ENCODE data around the gene BTBD16.

Gene BTBD16

GRCh38 chr10:122376364-122376961, 105.4 kb downstream of the BTBD16 start:
- DNase-seq: no peak

DNA sequence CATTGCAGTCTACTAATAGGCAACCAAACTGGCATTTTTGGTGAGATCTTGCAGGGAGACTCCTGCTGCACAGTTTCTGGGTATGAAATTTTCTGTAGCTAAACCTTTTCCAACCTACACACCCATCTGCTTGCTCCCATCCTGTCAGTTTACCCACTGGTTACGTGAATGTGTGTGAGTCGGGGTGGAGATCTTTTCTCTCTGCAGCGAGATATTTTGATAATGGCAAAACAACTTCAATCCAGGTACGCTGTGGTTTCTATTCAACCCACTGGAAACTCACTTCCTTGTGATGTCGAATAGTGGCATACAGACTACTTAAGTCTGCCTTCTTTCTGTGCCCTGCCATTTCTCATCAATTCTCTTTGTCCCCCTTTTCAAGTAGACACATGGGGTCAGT, 107.9 kb downstream of the BTBD16 start:
- DNase-seq: no peak

DNA sequence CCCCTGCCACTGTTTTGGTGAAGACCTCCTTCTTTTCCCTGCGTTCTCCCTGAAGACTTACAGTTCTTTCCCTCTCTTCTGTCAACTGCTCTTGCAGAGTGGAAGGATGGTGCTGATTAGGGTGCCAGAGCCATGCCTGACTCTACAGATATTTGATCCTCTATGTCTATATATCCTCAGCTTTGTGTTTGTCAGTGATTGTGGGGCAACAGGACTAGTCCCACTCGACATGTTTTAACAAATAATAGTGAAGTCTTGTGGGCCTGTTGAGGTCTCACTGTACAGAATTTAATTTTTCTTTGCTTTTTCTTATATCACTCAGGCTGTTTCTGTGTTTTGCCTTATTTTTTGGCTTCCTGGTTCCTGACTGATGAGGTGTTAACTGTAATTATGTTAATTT, 108.4 kb downstream of the BTBD16 start:
- no peak for DNase-seq

DNA sequence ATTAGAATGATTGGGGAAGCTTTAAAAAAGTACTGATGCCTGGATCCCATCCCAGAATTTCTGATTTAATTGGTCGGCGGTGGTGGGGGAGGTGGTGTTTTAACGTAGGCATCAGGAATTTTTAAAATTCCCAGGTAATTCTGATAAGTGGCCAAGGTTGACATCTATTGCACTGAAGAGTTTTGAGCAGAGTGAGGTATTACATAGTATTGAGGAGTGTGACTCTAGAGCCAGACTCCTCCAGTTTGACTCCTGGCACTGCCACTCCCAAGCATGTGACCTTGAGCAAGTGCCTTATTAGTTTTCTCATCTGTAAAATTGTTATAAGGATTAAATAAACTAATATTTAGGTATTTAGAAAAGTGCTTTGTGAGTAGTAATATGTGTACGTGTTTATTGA, 109.6 kb downstream of the BTBD16 start:
- DNase-seq: no peak

- DNase-seq: no peak
Measured at GRCh38 chr10:122381680-122382079, 110.6 kb downstream of the BTBD16 start.

DNA sequence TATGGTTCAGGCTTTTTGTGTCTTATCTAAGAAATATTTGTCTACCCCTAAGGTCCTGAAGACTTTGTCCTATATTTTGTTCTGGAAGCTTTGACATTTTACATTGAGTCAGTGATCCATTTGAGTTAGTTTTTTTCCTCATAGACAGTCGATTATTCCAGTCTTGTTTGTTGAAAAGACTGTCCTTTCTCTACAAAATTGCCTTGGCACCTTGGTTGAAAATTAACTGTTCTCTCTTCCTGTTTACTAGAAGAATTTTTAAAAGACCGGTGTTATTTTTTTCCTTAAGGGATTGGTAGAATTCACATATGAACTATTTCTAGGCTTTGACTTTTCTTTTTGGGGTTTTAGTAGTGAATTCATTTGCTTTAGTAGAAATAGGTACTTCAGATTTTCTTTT, 115.4 kb downstream of the BTBD16 start:
- DNase-seq: no peak

- no peak for DNase-seq
Measured at GRCh38 chr10:122387572-122387971, 116.5 kb downstream of the BTBD16 start.

Data from inflammatory macrophage (primary cell).